HuH-7 (cell line): ENCODE results near the gene SND1.
"Not testable (repeated sequence)": the region's sequence is repeated elsewhere in the genome, so short reads cannot be mapped to it uniquely, and the experiment has no call there.

Experiments
- DNase-seq: peaks from one replicate; pipeline ENCODE4 v3.0.0; 2011; ENCODE audit warnings: low spot score

Gene SND1

DNA sequence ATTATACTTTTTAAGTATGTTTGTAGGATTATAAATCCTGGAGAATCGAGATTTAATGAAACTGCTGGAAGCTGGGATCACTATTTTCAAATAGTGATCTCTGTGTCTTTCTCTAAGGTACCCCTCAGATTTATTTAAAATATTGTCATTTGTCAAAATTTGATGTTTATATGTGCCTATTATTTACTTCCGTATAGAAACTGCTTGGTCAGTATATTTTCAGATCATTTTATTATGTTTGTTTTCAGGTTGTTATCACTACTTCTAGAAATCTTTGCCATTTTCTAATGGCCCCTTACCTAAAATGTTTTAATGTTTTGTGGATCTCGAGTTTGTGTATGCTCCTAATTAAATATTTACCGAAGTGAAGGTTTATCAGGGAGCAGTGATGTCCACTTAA is 183.7 kb downstream of the SND1 start:
- no peak for DNase-seq

- not testable (repeated sequence) for DNase-seq
These were observed 185.9 kb downstream of the SND1 start for GRCh38 chr7:127837816-127838410.

DNA sequence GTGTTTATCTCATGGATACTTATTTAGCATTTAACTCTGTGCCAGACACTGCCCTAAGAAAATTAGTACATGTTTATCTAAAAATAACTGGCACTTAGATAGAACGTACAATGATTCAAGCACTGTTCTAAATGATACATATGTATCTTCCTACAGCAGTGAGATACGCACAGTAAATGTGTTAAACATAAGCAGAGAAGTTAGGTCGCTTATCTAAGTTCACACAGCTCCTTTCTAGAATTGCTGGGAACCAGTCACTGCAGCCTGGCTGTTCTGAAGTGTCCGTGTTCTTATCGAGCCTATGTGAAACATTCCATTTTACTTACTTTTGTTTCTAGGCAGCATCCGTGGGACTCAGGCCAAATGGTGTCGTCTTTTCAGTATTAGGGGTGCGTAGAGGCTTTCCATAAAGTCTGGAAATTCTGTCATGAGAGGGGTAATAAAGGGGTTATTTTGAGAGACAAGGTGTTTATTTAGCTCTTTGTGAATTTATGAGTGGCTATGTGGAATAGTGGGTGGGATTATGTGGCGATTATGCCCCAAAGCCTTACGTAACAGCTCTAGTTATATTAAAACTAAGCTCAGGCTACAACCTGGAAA is 186.9 kb downstream of the SND1 start:
- DNase-seq = no peak

GRCh38 chr7:127840226-127840951 is 188.4 kb downstream of the SND1 start:
- no peak for DNase-seq

GRCh38 chr7:127844165-127844564 is 192.2 kb downstream of the SND1 start:
- no peak for DNase-seq

DNA sequence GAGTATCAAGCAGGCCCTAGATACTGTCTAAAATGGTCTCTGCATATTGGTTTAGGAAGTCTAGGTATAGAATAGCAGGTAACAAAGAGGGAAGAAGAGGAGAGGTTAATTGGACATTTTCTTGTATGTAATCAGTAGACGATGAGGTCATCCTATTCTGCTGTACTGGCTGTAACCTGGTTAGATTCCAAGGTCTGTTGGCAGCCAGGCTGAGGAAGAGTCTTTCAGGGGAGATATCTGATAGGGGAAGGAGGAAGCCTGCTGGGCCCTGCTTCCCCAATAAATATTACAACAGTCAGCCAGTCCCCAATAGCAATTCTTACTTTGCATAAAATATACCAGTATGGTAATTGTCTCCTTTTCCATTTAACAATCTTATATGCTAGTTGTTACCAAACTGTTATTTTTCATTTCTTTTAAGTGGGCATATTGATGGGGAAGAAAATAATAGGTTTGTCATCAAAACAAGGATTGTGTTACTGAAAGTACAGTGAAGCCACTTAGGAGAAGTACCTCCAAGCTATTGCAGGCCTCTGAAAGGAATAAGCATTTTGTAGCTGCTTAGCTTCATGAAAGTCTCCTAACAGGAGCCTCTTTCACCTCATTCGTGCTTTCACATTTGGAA is 192.8 kb downstream of the SND1 start:
- DNase-seq = no peak

DNA sequence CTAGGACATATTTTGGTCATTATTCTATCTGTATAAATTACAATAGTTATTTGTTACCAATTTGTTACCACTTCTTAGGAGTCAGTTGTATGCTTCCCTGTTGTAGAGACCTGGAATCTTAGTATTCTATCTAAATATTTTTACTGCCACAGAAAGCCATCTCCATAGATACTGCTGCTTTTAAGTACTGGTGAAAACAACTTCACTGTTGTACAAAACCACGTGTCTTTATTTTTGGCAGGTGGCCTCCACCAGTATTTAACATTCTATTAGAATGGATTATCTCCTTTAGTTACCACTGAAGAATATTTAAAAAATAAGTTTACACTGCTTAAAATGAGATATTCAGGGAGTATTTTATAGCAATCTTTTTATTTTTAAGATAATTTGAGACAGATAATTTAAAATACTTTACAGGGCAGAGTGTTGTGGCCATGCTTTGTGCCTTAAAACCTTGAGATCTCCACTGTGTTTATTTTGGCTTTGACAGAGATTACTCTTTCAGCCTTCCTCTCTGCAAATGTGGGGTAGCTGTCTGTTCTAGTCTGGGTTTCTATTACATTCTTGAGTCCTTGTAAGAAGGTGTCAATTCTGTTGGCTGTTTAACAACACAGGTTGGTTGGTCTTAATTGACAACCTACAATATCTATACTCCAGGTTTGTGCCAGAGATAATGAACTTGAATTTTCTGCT is 193.7 kb downstream of the SND1 start:
- no peak for DNase-seq

DNA sequence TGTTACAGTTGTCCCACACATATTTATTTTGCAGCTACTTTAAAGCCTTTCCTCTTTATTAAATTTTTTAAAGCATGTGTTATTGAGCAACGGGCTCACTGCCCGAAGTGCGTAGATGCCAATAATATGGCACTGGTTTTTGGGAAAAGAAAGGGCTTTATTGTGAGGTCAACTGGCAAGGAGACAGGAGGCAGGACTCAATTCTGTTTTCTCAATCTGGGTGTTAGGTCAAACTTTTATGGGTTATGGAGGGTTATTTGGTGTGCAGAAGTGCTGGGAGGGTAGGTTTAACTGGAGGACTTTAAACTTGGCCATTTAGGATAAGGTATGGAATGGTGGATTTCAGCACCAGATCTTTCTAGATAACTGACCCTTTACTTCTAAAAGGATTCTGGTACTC is 195.6 kb downstream of the SND1 start:
- no peak for DNase-seq

DNA sequence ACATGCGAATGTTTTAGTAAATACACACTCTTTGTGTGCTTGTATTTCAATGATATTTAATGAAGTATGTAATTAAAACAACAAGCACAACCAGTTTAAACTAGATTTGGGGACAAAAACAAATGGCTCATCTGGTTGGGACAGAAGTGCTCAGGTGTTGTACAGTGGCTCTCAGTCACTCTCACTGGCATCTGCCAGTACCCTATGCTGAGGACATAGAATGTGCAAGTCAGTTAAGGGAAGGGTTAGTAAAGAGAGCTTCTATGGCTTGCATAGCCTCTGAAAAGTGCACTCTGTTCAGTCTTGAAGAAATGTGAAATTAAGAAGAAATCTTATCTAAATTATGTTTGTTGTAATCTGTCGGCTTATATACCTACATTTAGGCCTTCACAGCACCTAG is 196.2 kb downstream of the SND1 start:
- no peak for DNase-seq

DNA sequence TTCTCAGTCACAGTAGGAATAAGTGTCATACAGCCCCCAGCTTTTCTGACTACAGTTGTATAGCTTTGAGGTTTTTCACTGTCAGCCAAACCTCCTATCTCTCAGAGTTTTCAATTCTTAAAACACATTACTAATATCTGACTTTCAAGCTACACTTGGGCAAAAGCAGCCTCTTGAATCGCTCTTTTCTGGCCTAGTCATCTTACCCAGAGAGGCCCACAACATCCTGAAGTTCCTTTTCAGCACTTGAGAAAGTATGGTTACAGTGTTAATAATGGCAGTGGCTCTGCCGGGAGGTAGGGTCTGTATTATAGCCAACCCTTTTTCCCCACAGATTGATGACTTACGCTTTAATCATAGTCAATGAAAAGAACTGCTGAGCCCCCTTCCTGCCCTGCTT is 198.2 kb downstream of the SND1 start:
- no peak for DNase-seq

- no peak for DNase-seq
These were observed 202.4 kb downstream of the SND1 start for GRCh38 chr7:127854383-127854782.

GRCh38 chr7:127857464-127857841 is 205.5 kb downstream of the SND1 start:
- no peak for DNase-seq

DNA sequence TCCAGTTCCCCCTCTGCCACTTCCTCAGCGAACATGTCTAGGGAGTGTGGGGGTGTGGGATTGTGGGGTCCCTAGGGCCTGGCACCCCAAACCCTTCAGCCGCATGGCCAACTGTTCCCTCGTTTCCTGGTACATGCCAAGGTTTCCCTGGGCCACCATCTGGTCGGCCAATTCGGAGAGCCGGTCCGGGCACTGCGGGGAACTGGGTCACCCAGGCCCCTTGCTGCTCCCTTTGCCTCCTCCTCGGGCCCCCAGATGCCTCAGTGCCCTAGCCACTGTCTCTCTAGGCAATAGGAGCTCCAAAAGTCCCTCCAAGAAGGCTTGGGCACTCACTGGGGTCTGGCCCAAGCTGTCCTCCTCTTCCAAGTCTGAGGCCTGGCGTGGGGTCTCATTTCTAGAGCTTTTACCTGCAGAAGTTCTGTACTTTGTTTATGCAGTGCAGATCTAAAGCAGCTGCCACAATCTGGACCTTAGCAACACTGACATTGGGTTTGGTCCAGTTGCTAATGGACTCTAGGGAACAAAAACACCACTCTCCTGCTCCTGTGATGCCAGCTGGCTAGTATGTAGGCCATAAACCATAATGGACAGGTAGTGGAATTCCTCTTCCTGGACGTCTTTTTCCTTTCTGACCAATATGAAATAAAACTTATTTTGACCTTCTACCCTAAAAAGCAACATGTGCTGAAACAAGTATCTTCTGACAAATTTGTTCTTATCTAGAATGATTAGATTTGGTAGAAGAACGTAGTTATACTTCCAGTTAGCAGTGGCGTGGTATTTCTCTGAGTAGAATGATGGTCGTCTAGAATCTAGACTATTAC is 206.3 kb downstream of the SND1 start:
- DNase-seq = no peak

DNA sequence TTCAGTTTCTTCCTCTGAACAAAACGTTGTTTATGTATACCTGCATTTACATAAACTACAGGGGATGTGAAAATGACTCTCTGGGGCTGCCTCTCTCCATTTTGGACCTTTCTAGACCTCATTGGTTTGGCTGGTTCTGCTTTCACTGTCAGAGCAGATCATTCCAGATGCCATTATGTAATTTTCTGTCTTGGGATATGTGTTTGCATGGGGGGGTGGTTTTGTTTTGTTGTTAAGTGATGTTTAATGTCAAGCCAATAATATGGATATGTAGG is 206.9 kb downstream of the SND1 start:
- no peak for DNase-seq

- no peak for DNase-seq
These were observed 207.3 kb downstream of the SND1 start for GRCh38 chr7:127859330-127859729.

GRCh38 chr7:127862525-127862924 is 210.5 kb downstream of the SND1 start:
- no peak for DNase-seq

DNA sequence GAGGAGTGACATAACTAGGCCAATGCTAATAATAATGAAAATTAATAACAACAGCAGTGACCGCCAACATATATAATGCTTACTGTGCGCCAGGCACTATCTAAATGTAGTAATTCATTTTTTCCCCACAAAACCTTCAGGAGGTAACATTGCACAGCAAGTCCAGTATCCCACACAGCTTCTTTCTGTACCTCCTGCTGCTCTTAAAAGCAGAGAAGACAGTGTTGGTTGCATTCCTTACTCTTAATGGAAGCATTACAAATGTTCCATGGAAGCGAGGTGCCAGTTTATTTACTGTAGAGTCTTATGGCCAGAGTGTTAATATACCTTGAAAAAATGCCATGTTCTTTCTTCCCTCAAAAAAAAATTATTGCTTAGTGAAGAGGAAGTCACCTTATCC is 211.1 kb downstream of the SND1 start:
- no peak for DNase-seq

- no peak for DNase-seq
These were observed 213.5 kb downstream of the SND1 start for GRCh38 chr7:127865466-127865865.

DNA sequence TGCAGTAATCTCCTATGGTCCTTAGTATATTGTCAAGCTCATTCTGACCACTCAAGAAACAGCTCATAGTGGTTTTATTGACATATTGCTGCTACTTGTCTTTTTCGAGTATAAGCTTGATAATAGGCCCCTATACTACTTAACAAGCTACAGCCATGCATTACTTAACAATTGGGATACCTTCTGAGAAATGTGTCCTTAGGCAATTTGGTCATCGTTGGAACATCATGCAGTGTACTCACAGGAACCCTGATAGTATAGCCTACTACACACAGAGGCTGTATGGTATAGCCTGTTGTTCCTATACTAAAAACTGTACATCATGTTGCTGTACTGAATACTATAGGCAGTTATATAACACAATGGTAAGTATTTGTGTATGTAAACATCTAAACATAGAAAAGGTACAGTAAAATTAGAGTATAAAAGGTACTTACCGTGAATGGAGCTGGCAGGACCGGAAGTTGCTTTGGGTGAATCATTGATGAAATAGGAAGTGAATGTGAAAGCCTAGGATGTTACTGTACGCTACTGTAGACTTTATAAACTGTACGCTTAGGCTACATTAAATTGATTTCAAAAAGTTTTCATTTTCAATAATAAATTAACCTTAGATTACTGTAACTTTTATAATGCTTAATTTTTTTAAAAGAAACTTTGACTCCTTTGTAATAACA is 218.4 kb downstream of the SND1 start:
- no peak for DNase-seq

GRCh38 chr7:127871226-127871625 is 219.2 kb downstream of the SND1 start:
- no peak for DNase-seq

DNA sequence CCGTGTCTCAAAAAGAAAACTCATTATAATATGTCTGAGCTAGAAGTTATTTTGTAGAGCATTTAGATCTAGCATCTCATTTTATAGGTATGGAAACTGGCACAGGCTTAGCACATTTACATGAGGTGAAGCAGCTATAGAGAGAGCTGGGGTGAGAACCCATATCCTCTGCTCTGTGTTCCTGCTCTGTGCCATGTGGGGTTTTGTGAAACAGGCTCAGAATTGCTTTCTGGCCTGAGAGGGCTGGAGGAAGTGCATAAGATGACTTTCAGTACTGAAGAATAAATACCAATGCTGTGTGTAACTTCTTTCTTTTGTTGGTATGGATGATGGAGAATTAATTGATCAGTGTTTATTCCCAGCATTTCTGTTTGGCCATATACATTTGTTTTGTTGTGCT is 220.1 kb downstream of the SND1 start:
- DNase-seq = no peak
